GM19238 (cell line): ENCODE data around the gene PTPRA.
"Not testable (repeated sequence)": the region's sequence is repeated elsewhere in the genome, so short reads cannot be mapped to it uniquely, and the experiment has no call there.

Experiments used
- DNase-seq: peaks from one replicate; pipeline ENCODE4 v3.0.0; 2011; ENCODE audit warnings: low spot score; ENCODE audit not compliant: insufficient read length

Gene PTPRA

GRCh38 chr20:3041854-3042409 is 168.7 kb downstream of the PTPRA start:
- no peak for DNase-seq

GRCh38 chr20:3042625-3043024 is 169.3 kb downstream of the PTPRA start:
- no peak for DNase-seq

GRCh38 chr20:3043322-3043721 is 170.0 kb downstream of the PTPRA start, which contains the start of gene GNRH2:
Gene GNRH2, plus strand, starts transcription at chr20:3043622. Its CDS starts 793 bp downstream, at chr20:3044415.
- no peak for DNase-seq

GRCh38 chr20:3044336-3044965 is 171.2 kb downstream of the PTPRA start:
- no peak for DNase-seq

GRCh38 chr20:3045042-3045815 is 171.9 kb downstream of the PTPRA start:
- peak; percentile 68 for DNase-seq

GRCh38 chr20:3045816-3046676 is 172.8 kb downstream of the PTPRA start, which contains the start of gene MRPS26:
Gene MRPS26, plus strand, starts transcription at chr20:3046052. Its CDS starts 17 bp downstream, at chr20:3046069.
- DNase-seq, result peak; percentile 94

GRCh38 chr20:3046677-3047462 is 173.6 kb downstream of the PTPRA start:
- DNase-seq, result no peak

- DNase-seq, result no peak
Observed at GRCh38 chr20:3047486-3048419, 174.5 kb downstream of the PTPRA start.

- DNase-seq, result no peak
Observed at GRCh38 chr20:3051385-3052019, 178.2 kb downstream of the PTPRA start.

- no peak for DNase-seq
Observed at GRCh38 chr20:3059489-3059888, 186.2 kb downstream of the PTPRA start.

GRCh38 chr20:3064119-3064518 is 190.8 kb downstream of the PTPRA start:
- DNase-seq, result not testable (repeated sequence)

- DNase-seq, result no peak
Observed at GRCh38 chr20:3067139-3068014, 194.1 kb downstream of the PTPRA start.

- DNase-seq, result no peak
Observed at GRCh38 chr20:3068075-3068474, 194.8 kb downstream of the PTPRA start.

GRCh38 chr20:3068986-3069900 is 196.0 kb downstream of the PTPRA start:
- no peak for DNase-seq

GRCh38 chr20:3070725-3071124 is 197.4 kb downstream of the PTPRA start:
- no peak for DNase-seq

GRCh38 chr20:3071266-3071609 is 198.0 kb downstream of the PTPRA start:
- DNase-seq, result no peak
